Measurements from ENCODE around the gene EFCAB8.
A peak's percentile ranks its signal among the peaks of the same experiment; 100 is the strongest.

The EFCAB8 gene

DNA sequence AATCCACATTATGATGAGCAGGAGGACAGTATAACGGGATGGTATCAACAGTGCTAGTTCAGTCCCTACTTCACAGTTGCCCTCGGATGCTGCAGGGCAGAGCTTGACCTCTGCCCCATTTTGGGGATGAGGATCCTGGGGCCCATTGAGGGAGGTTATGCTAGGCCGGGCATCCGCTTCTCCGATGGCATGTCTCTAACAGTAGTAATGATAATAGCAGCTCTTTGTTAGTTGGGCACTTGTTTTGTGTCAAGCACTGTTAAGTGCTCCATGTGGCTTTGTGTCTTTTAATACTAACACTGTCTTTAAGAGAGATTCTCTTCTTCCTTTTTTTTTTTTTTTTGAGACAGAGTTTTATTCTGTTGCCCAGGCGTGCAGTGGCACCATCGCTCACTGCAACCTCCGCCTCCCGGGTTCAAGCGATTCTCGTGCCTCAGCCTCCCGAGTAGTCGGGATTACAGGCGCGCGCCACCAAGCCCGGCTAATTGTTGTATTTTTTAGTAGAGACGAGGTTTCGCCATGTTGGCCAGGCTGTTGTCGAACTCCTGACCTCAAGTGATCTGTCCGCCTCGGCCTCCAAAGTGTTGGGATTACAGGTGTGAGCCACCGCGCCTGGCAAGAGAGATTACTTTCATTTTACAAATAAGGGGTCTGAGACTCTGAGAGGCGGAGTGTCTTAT, 37.9 kb upstream of the EFCAB8 start:
- no peak for DNase-seq
- TF ChIP-seq, protein P1, sequence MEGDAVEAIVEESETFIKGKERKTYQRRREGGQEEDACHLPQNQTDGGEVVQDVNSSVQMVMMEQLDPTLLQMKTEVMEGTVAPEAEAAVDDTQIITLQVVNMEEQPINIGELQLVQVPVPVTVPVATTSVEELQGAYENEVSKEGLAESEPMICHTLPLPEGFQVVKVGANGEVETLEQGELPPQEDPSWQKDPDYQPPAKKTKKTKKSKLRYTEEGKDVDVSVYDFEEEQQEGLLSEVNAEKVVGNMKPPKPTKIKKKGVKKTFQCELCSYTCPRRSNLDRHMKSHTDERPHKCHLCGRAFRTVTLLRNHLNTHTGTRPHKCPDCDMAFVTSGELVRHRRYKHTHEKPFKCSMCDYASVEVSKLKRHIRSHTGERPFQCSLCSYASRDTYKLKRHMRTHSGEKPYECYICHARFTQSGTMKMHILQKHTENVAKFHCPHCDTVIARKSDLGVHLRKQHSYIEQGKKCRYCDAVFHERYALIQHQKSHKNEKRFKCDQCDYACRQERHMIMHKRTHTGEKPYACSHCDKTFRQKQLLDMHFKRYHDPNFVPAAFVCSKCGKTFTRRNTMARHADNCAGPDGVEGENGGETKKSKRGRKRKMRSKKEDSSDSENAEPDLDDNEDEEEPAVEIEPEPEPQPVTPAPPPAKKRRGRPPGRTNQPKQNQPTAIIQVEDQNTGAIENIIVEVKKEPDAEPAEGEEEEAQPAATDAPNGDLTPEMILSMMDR (IDR thresholded peaks at IDR 0.05), result no peak
- H3K36me3 Mint-ChIP-seq (ENCODE audit: low read depth), result peaks cover 14% of the 10 kb centered on the region
- peaks cover 37% of the 10 kb centered on the region for H3K4me1 Mint-ChIP-seq
- no peaks in the 10 kb centered on the region for H3K9me3 Mint-ChIP-seq
- H3K4me3 Mint-ChIP-seq, result peak overlapping the region; percentile 90
- H3K27me3 Mint-ChIP-seq (ENCODE audit: low read depth, poor library complexity), result peaks cover 8% of the 10 kb centered on the region
- peak overlapping the region; percentile 61 for H3K27ac Mint-ChIP-seq

DNA sequence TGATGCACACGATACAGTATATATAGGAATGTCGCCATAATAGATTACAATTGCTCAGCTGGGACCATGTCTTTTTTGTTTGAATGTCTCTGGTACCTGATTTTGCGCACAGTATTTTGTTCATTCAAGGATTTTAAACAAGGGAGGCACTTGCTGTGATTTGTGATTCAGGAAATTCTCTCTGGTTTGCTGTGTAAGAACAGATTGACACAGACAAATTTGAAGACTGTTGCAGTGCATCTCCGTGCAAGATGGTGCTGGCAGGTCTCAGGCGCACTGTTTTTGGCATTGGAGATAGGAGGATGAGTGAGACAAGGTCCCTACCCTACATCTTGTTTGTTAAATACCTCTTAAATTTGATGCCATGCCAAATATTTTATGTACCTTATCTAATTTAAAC, 36.5 kb upstream of the EFCAB8 start:
- Mint-ChIP-seq H3K36me3 (ENCODE audit: low read depth) (peaks cover 24% of the 10 kb centered on the region), H3K4me3 (no peak overlapping the region), H3K27ac (no peak overlapping the region), H3K27me3 (ENCODE audit: low read depth, poor library complexity) (peaks cover 7% of the 10 kb centered on the region), H3K4me1 (peaks cover 37% of the 10 kb centered on the region), H3K9me3 (no peaks in the 10 kb centered on the region)
- no peak for DNase-seq
- TF ChIP-seq, protein P1 (IDR thresholded peaks at IDR 0.05), result no peak

DNA sequence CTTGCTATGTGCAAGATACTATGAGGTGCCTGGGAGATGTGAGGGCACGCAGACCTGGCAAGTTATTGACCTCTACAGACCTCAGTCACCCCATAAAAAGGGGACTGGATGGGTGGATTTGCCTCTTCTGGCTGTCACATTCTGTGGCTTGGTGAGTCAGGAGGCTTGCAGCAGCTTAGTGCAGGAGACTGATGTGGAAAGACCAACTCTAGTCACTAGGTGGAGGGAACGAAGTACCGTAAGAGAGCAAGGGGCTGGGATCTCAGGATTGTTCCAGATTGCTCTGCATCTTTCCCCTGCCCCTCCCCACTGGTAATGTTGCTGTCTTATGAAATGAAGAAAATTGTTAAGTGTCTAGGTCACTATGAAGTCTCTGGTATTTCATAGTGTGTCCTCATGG, 35.6 kb upstream of the EFCAB8 start:
- Mint-ChIP-seq H3K4me3 (no peak overlapping the region), H3K36me3 (ENCODE audit: low read depth) (peaks cover 31% of the 10 kb centered on the region), H3K4me1 (peaks cover 42% of the 10 kb centered on the region), H3K27me3 (ENCODE audit: low read depth, poor library complexity) (peaks cover under 1% of the 10 kb centered on the region), H3K27ac (peak overlapping the region; percentile 77), H3K9me3 (no peaks in the 10 kb centered on the region)
- TF ChIP-seq, protein P1 (IDR thresholded peaks at IDR 0.05), result no peak
- DNase-seq, result no peak

DNA sequence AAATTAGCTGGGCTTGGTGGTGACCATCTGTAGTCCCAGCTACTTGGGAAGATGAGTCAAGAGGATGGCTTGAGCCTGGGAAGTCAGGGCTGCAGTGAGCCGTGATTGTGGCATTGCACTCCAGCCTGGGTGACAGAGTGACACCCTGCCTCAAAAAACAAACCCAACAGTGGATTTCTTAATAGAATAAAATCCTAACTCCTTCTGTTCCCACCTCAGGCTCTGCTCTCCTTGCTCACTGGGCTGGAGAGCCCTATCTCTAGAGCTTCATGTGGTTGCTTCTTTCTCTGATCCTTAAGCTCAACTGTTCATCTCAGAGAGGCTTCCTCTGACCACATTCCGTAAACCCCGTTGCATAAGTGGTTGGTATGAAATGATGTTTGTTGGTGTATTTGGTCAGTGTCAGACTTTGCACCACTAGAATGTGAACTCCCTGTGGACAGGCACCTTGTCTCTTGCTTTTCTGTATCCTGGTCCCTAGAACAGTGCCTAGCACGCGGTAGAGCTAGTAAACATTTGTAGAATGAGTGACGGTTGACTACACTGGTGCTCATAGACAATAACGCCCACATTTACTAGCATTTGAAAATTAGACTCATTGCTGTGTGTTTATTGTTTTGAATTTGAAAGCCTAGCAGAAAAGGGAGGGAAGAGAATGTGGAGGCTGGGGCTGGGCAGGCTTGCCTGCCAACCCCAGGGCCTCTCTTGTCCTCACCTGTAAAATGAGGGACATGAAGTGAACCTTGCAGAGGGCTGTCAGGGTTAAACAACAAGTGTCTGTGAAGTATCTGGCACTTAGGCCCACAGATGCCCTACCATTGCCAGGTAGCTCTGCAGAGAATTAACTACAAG, 34.8 kb upstream of the EFCAB8 start:
- H3K27ac Mint-ChIP-seq, result peak overlapping the region; percentile 26
- no peak for DNase-seq
- no peaks in the 10 kb centered on the region for H3K27me3 Mint-ChIP-seq (ENCODE audit: low read depth, poor library complexity)
- TF ChIP-seq, protein P1 (IDR thresholded peaks at IDR 0.05), result no peak
- H3K4me3 Mint-ChIP-seq, result no peak overlapping the region
- peaks cover 40% of the 10 kb centered on the region for H3K36me3 Mint-ChIP-seq (ENCODE audit: low read depth)
- H3K4me1 Mint-ChIP-seq, result peaks cover 48% of the 10 kb centered on the region
- no peaks in the 10 kb centered on the region for H3K9me3 Mint-ChIP-seq

DNA sequence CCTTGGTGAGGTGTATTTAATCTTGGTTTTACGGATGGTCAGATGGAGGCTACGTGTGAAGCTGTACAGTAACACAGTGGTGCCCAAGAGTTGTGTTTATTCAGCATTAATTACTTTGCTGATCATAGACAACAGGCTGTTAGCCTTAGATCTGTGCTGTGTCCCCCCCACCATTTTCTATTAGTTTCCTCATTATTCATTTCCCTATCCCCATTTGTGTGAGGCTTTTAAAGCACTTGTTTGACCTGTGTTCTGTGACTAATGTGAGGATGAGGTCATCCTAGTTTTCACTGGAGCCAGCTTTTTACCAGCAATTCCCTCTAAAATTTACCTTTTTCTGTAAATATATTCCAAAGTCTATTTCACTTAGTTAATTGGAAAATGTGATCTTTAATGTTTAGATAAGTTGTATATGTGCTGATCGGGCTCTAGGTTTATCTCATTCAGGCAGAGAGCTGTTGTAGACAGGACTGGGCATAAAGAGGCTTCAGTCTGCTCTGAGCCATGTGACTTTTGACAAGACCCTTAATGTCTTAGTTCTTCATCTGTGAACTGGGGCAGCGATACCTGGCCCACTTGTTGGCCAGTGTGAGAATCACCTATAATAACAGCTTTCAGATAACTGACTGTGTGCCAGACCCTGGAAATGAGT, 30.6 kb upstream of the EFCAB8 start:
- TF ChIP-seq, protein P1 (IDR thresholded peaks at IDR 0.05), result no peak
- peaks cover 75% of the 10 kb centered on the region for H3K36me3 Mint-ChIP-seq (ENCODE audit: low read depth)
- DNase-seq, result no peak
- H3K27ac Mint-ChIP-seq, result peak overlapping the region; percentile 47
- no peak overlapping the region for H3K4me3 Mint-ChIP-seq
- no peaks in the 10 kb centered on the region for H3K9me3 Mint-ChIP-seq
- H3K4me1 Mint-ChIP-seq, result peaks cover 40% of the 10 kb centered on the region
- no peaks in the 10 kb centered on the region for H3K27me3 Mint-ChIP-seq (ENCODE audit: low read depth, poor library complexity)

All from nephron progenitor cell (in vitro differentiated cells).